ENCODE results near the gene FOXA1.

FOXA1 gene

DNA sequence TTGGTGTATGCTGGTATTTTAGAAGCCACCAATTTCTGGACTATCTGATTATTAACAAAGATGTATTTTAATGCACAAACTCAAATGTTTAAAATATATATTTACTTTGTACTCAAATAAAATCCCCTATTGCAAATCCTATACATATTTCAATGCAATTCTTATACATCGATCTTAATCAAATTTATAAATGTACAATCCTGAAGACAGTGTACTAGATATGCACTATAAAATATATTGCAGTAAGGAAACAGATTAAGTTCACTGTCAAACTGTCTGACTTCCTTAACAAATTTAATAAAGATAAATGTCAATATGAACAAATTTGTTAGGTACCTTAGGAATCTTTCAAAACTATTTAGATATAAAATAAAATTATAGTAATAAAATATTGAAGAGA, 43.9 kb downstream of the FOXA1 start:
- no peak for DNase-seq

DNA sequence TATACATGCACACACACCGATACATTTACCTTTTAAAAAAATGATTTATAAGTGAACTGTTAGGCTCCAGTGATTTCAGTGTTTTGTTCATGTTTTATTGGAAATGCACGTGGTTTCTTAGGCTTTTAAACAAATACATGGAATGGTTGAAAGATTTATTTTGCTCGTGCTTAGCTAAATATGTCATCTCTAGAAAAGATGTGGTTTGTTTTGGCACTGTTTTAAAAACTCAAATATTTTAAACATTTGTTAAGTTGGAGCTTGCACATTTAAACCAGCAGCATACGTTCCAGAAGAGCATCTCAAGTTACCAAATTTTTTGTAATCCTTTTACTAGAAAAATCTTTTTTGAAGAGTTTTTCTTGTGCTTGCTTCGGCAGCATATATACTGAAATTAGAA, 44.5 kb downstream of the FOXA1 start:
- DNase-seq: no peak

DNA sequence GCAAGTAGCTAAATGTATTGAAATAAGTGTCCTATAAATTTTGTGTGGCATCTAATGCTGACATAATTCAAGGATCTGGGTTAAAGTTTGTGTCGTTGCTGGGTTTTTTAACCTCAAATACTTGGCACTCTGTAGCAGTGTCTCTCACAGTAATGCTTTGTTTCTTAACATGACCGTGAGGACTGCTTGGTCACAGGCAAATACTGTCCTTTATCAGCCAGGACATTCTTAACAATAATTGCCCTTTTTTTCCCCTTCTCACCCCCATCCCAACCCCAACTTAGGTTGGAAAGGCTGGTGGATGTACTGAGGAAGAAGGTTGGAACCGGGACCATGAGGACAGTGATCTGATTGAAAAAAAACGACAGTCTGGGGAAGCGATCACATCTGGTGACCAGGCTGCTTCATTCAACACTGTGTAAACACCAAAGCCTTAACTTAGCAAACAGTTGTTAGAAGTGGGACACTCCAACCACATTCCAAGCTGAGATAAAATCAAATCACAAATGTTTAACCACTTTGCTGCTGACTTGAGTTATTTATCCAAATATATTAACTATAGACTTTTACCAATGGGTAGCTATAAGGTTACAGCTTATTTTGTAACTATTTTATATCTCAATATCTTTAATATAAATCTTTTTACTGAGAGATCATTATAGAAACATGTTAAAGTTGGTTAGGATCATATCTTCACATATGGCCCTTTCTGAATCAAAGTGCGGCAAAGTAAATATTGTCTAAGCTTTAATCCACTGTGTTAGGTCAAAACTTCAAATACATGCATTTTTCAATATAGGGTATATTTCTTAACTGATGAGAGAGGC, 48.2 kb downstream of the FOXA1 start:
- DNase-seq: no peak

DNA sequence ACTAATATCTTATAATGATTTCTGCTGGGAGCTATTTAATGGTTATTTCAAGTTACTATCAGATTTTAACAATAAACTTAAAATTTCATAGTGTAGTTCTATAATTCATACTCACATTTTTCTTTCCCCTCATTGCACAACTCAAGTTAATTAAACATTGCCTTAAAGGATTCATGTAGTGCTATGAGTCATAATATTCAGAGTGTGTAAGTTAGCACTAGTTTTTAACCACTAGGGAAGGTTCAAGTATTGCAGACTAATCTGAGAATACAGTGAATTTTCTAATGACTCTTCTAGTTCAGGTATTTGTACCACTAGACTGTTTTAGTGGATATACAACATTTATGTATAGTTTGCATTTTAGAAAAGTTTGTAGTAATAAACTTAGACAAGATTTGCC, 49.9 kb downstream of the FOXA1 start:
- no peak for DNase-seq

DNA sequence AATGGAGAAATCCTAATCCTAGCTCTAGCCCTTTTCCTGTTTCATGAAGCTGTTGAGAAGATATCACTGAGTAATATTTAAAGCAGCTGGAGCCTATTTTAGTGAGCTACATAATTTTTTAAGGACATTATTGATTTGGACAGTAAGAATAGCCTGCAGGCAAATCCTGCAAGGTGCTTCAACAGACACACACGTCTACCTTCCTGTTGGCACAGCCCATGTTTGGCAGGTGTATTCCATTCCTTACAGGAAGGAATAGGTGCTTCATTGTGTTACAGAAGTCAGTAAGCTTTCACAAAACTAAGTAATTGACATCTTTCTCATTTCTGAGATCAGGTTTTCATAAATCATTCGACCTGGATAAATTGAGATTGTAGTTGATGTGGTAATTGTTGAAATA, 50.6 kb downstream of the FOXA1 start:
- DNase-seq: no peak

DNA sequence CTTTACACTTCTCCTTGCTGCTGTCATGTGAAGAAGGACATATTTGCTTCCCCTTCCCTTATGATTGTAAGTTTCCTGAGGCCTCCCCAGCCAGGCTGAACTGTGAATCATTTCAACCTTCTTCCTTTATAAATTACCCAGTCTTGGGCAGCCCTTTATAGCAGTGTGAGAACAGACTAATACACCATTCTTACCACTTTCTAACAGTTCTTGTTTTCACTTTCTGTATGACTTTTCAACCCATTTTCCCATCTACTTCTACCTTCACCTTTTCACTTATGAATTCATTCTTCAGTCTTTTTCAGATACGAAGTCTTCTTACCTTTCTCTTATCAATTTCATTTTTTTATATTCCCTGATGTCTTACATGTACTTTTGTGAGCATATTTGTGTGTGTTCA, 55.1 kb downstream of the FOXA1 start:
- no peak for DNase-seq
